ENCODE results near the gene UNKL.

GRCh38 chr16:1319041-1319440, 95.5 kb downstream of the UNKL start:
- TF ChIP-seq, protein P1, sequence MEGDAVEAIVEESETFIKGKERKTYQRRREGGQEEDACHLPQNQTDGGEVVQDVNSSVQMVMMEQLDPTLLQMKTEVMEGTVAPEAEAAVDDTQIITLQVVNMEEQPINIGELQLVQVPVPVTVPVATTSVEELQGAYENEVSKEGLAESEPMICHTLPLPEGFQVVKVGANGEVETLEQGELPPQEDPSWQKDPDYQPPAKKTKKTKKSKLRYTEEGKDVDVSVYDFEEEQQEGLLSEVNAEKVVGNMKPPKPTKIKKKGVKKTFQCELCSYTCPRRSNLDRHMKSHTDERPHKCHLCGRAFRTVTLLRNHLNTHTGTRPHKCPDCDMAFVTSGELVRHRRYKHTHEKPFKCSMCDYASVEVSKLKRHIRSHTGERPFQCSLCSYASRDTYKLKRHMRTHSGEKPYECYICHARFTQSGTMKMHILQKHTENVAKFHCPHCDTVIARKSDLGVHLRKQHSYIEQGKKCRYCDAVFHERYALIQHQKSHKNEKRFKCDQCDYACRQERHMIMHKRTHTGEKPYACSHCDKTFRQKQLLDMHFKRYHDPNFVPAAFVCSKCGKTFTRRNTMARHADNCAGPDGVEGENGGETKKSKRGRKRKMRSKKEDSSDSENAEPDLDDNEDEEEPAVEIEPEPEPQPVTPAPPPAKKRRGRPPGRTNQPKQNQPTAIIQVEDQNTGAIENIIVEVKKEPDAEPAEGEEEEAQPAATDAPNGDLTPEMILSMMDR (conservative IDR thresholded peaks at IDR 0.05 in 1 of 2, IDR thresholded peaks at IDR 0.05 in 1 of 2; ENCODE audit: extremely low read depth in 1 of 2, insufficient read depth in 1 of 2, low read depth in 1 of 2, low read length in 2 of 2) = no peak
- no peak for TF ChIP-seq EZH2 (IDR thresholded peaks at IDR 0.05; ENCODE audit: borderline replicate concordance, low read length)
